Mucosa of descending colon (tissue), 3 donors: Measurements from ENCODE around the gene TRUB1. TPM values are rescaled to one million over a fixed set of nuclear protein-coding genes. Genes with fewer than 3 reads are reported as not detected.

Experiments used
- ATAC-seq: fragments of 200-7000 bp; cut with Tn5 transposase; one replicate; pipeline ENCODE4 v1.9.1; 2020; ENCODE audit warnings: mild to moderate bottlenecking, moderate library complexity
- DNase-seq, 3 donors: peaks; one replicate each; pipeline ENCODE4 v3.0.0-alpha.2; 2020
- H3K36me3 ChIP-seq: fragments of 200-600 bp; one replicate; pipeline ENCODE4 v1.8.0; 2021; ENCODE audit warnings: low read depth, mild to moderate bottlenecking
- H3K4me1 ChIP-seq: fragments of 200-600 bp; one replicate; pipeline ENCODE4 v1.8.0; 2021; ENCODE audit warnings: low read depth, mild to moderate bottlenecking
- H3K4me3 ChIP-seq: fragments of 200-600 bp; one replicate; pipeline ENCODE4 v1.8.0; 2021; ENCODE audit warnings: mild to moderate bottlenecking
- H3K9me3 ChIP-seq: fragments of 200-600 bp; one replicate; pipeline ENCODE4 v1.8.0; 2021; ENCODE audit warnings: mild to moderate bottlenecking
- CTCF ChIP-seq: fragments of 200-600 bp; IDR thresholded peaks from one replicate; pipeline ENCODE4 v1.8.0; 2022; ENCODE audit warnings: antibody characterized with exemption, mild to moderate bottlenecking
- intact Hi-C, 2 donors: fragments of 100-400 bp; cut with DNase I in 1 of 2; cut with micrococcal nuclease in 1 of 2; formaldehyde crosslinking; loops; one replicate each; pipeline versions ENCODE4 v1.11.0 to v1.11.1; 2022; cut with DNase I, micrococcal nuclease
- total RNA-seq, 3 donors: library from RNA; stranded (reverse); fragmentation: NEBNext Ultra II Directional in 2 of 3; extraction: Animal tissue kit (Norgen Biotek cat#: 25700) in 2 of 3; gene quantifications; one replicate each; pipeline versions ENCODE4 v1.2.1 to v1.2.4, GENCODE V29; 2021 to 2023
- donor health status: DM: no; HTN: no; CAD: no; lungs with moderate emphysema.
- donor health status: DM: no; HTN: no; CAD: no.
- donor health status: DM: no; HTN: yes; CAD: no.

The TRUB1 gene
- total RNA-seq, 3 donors from 2014 or later = 13.3 to 16.5 (median 15.9) TPM

- H3K9me3 ChIP-seq = no peaks in the 10 kb centered on the region
- DNase-seq (no peak), ATAC-seq (no peak)
- intact Hi-C loops = no loop called here
- TF ChIP-seq CTCF = no peak
- no peaks in the 10 kb centered on the region for H3K36me3 ChIP-seq
- no peaks in the 10 kb centered on the region for H3K4me1 ChIP-seq
- no peak overlapping the region for H3K4me3 ChIP-seq
These were observed 88.2 kb downstream of the TRUB1 start for GRCh38 chr10:115026056-115026745.

GRCh38 chr10:115026746-115027140, 88.7 kb downstream of the TRUB1 start:
- H3K4me1 ChIP-seq = no peaks in the 10 kb centered on the region
- no peaks in the 10 kb centered on the region for H3K9me3 ChIP-seq
- H3K36me3 ChIP-seq = no peaks in the 10 kb centered on the region
- DNase-seq (no peak), ATAC-seq (no peak)
- intact Hi-C loops = no loop called here
- no peak for TF ChIP-seq CTCF
- H3K4me3 ChIP-seq = no peak overlapping the region

Other genes with a start within 250 kb of the TRUB1 start
- gene FHIP2A, start 116.4 kb upstream of the TRUB1 start, total RNA-seq = 10 to 100 TPM; 14.8 to 29.7 (median 15.0) TPM
- gene ATRNL1, start 155.2 kb downstream of the TRUB1 start, total RNA-seq = 10 to 100 TPM in 1 of 3 donors, 1 to 10 TPM in 1, under 1 TPM in 1; 0.58 to 61.7 (median 1.8) TPM